ENCODE results near the gene GPRC5D. TPM values are rescaled to one million over a fixed set of nuclear protein-coding genes. Genes with fewer than 3 reads are reported as not detected.

The GPRC5D gene
- total and polyA plus RNA-seq, 9 of the 15 experiments (the other 6 are each of a cell fraction or from before 2014, with no cell fraction given), result 1.0 to 1.1 TPM; not detected in 7

DNA sequence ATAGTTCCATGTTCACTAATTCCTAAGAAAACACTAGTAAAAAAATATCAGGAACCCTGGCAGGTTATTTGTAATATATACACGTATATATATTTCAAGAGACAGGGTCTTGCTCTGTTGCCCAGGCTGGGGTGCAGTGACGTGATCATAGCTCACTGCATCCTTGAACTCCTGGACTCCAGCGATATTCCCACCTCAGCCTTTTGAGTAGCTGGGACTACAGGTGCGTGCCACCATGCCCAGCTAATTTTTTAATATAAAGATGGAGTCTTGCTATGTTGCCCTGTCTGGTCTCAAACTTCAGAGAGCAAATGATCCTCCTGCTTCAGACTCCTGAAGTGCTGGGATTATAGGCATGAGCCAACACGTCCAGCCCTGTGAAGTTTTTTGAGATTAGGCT is 44.4 kb downstream of the GPRC5D start:
- H3K9ac ChIP-seq (ENCODE audit: insufficient read depth in 1 of 2, low read depth in 2 of 2, low read length in 2 of 2), result no peak overlapping the region
- ChIA-PET POLR2A (interaction anchor here (1.5 kb wide), 1 partner anchor 13 kb away, joined by 3 read pairs; no protein-coding TSS in a partner anchor), CTCF (ENCODE audit: low intra/inter-chr PET ratio) (no interaction called here)
- H3K4me3 ChIP-seq, result no peak overlapping the region
- FAIRE-seq (no peak), ATAC-seq (no peak), DNase-seq (ENCODE audit: extremely low read depth in 1 of 4, low spot score in 3 of 4) (no peak)
- intact Hi-C loops (cut with micrococcal nuclease), result no loop called here
- H3K9me3 ChIP-seq (replicated peaks; ENCODE audit: control insufficient read depth, insufficient read depth, low read depth, low read length), result no peaks in the 10 kb centered on the region
- 10% methylated on average over 5 of the region's 5 CpGs for WGBS (ENCODE audit: insufficient coverage, low coverage, missing lambda C conversion rate)
- H3K4me1 ChIP-seq (replicated peaks in 1 of 2; ENCODE audit: control insufficient read depth in 2 of 2, insufficient read depth in 2 of 2, low read length in 2 of 2), result peaks cover 6 to 14% of the 10 kb centered on the region in 2 experiments; a peak in 3 of 5 replicates
- H3K9me1 ChIP-seq (ENCODE audit: control insufficient read depth, insufficient read depth, low read length), result no peaks in the 10 kb centered on the region
- TF ChIP-seq, protein P1, sequence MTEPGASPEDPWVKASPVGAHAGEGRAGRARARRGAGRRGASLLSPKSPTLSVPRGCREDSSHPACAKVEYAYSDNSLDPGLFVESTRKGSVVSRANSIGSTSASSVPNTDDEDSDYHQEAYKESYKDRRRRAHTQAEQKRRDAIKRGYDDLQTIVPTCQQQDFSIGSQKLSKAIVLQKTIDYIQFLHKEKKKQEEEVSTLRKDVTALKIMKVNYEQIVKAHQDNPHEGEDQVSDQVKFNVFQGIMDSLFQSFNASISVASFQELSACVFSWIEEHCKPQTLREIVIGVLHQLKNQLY (CRISPR knock-in tag; conservative IDR thresholded peaks at IDR 0.05), result no peak
- peak; percentile 80 for TF ChIP-seq ZNF121 (CRISPR knock-in tag; conservative IDR thresholded peaks at IDR 0.05)
- in situ Hi-C loops (cut with MboI), result no loop called here
- no peaks in the 10 kb centered on the region for H3K79me2 ChIP-seq (ENCODE audit: control insufficient read depth, insufficient read depth, low read length)
- BruUV-seq (replicated peaks), result no TSS peak
- no peak overlapping the region for H3K4me2 ChIP-seq (ENCODE audit: insufficient read depth, low read length)
- no peak overlapping the region for H2AFZ ChIP-seq (ENCODE audit: low read depth, low read length)
- no peak overlapping the region for H3K27ac ChIP-seq (ENCODE audit: extremely low read depth, low read depth, low read length)
- no peaks in the 10 kb centered on the region for H3K36me3 ChIP-seq (ENCODE audit: control insufficient read depth, insufficient read depth, low read length)
- no peaks in the 10 kb centered on the region for H4K20me1 ChIP-seq (replicated peaks; ENCODE audit: control insufficient read depth, insufficient read depth, low read length)
- H3K27me3 ChIP-seq (ENCODE audit: control insufficient read depth in 2 of 2, insufficient read depth in 2 of 2, low read length in 2 of 2), result peaks cover 9 to 37% of the 10 kb centered on the region in 2 experiments; a peak in 4 of 5 replicates

DNA sequence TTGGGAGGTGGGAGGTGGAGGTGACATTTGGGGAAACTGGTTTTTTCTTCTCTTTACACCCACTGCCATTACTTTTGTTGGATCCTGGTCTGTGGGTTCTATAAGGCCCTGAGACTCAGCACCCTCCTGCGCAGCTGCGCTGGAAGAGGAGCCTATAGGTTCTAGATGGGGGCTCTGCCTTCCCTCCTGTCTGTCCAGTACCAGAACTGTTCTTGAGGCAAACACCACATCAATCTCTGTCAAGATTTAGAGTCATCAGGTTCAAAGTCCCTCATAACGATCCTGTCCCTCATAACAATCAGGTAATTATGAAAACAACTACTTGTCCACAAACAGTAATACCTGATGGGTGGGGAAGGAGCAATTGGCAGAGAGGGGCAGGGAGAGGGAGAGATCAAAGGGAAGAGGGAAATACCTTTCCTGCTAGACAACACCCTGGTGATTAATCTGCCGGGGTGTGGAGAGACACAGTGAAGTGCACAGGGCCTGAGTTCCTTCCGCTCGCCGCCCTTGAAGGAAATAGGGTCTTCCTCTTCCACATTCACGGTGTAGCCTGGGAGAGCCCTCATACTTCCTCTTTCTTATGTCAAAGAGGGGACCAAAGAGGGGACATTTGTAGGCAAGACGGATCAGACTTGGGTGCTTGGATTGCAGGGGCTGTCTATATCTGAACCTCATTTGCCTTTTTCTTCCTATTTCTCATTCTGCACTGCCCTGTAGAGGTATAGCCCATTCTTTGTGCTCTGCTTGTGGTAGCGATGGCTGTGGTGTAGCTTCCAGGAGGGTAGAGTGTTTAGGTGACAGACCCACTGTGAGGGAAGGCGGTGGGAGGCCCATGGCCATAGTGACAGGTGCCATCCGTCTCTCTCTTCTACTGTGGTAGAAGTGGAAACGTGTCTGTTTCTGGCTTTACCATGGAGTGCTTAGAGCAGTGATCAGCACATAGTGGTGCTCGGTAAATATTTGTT is 48.0 kb downstream of the GPRC5D start:
- H3K4me2 ChIP-seq (ENCODE audit: insufficient read depth, low read length), result no peak overlapping the region
- 27% methylated on average over 9 of the region's 14 CpGs for WGBS (ENCODE audit: insufficient coverage, low coverage, missing lambda C conversion rate)
- DNase-seq (ENCODE audit: extremely low read depth in 1 of 4, low spot score in 3 of 4) (no peak), FAIRE-seq (no peak), ATAC-seq (no peak; the same call in 2 of the 3 replicates)
- in situ Hi-C loops (cut with MboI), result no loop called here
- no peak overlapping the region for H3K9ac ChIP-seq (ENCODE audit: insufficient read depth in 1 of 2, low read depth in 2 of 2, low read length in 2 of 2)
- ChIA-PET POLR2A (no interaction called here), CTCF (ENCODE audit: low intra/inter-chr PET ratio) (no interaction called here)
- H3K27ac ChIP-seq (ENCODE audit: extremely low read depth, low read depth, low read length), result no peak overlapping the region
- intact Hi-C loops (cut with micrococcal nuclease), result no loop called here
- H3K27me3 ChIP-seq (ENCODE audit: control insufficient read depth in 2 of 2, insufficient read depth in 2 of 2, low read length in 2 of 2), result peaks cover 16 to 53% of the 10 kb centered on the region in 2 experiments
- no peaks in the 10 kb centered on the region for H3K9me1 ChIP-seq (ENCODE audit: control insufficient read depth, insufficient read depth, low read length)
- H2AFZ ChIP-seq (ENCODE audit: low read depth, low read length), result no peak overlapping the region
- H3K4me3 ChIP-seq, result no peak overlapping the region
- H3K4me1 ChIP-seq (replicated peaks in 1 of 2; ENCODE audit: control insufficient read depth in 2 of 2, insufficient read depth in 2 of 2, low read length in 2 of 2), result no peaks in the 10 kb centered on the region; a peak in 2 of 5 replicates
- H4K20me1 ChIP-seq (replicated peaks; ENCODE audit: control insufficient read depth, insufficient read depth, low read length), result 0 out of 2 replicates have a peak, but pooled peaks cover 4% of the 10 kb centered on the region
- H3K36me3 ChIP-seq (ENCODE audit: control insufficient read depth, insufficient read depth, low read length), result no peaks in the 10 kb centered on the region
- no peaks in the 10 kb centered on the region for H3K9me3 ChIP-seq (replicated peaks; ENCODE audit: control insufficient read depth, insufficient read depth, low read depth, low read length)
- H3K79me2 ChIP-seq (ENCODE audit: control insufficient read depth, insufficient read depth, low read length), result no peaks in the 10 kb centered on the region
- BruUV-seq (replicated peaks), result no TSS peak
- TF ChIP-seq HMG20B (CRISPR knock-in tag; IDR thresholded peaks at IDR 0.05), result no peak
- TF ChIP-seq WHSC1 (IDR thresholded peaks at IDR 0.05; ENCODE audit: low read length), result no peak
- TF ChIP-seq BRD9 (IDR thresholded peaks at IDR 0.05; ENCODE audit: low read depth, partially characterized antibody), result no peak
- TF ChIP-seq CCNT2 (IDR thresholded peaks at IDR 0.05; ENCODE audit: borderline replicate concordance, extremely low read depth, insufficient read length, low read depth, low read length), result no peak
- TF ChIP-seq, protein P2, sequence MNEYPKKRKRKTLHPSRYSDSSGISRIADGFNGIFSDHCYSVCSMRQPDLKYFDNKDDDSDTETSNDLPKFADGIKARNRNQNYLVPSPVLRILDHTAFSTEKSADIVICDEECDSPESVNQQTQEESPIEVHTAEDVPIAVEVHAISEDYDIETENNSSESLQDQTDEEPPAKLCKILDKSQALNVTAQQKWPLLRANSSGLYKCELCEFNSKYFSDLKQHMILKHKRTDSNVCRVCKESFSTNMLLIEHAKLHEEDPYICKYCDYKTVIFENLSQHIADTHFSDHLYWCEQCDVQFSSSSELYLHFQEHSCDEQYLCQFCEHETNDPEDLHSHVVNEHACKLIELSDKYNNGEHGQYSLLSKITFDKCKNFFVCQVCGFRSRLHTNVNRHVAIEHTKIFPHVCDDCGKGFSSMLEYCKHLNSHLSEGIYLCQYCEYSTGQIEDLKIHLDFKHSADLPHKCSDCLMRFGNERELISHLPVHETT (CRISPR knock-in tag; conservative IDR thresholded peaks at IDR 0.05 in 1 of 2, IDR thresholded peaks at IDR 0.05 in 1 of 2), result no peak
- TF ChIP-seq, protein P3, sequence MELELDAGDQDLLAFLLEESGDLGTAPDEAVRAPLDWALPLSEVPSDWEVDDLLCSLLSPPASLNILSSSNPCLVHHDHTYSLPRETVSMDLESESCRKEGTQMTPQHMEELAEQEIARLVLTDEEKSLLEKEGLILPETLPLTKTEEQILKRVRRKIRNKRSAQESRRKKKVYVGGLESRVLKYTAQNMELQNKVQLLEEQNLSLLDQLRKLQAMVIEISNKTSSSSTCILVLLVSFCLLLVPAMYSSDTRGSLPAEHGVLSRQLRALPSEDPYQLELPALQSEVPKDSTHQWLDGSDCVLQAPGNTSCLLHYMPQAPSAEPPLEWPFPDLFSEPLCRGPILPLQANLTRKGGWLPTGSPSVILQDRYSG (tag; conservative IDR thresholded peaks at IDR 0.05; ENCODE audit: low read depth), result no peak
